Measurements from ENCODE around the gene ABCG1.
A peak's percentile ranks its signal among the peaks of the same experiment; 100 is the strongest.

ABCG1 gene

DNA sequence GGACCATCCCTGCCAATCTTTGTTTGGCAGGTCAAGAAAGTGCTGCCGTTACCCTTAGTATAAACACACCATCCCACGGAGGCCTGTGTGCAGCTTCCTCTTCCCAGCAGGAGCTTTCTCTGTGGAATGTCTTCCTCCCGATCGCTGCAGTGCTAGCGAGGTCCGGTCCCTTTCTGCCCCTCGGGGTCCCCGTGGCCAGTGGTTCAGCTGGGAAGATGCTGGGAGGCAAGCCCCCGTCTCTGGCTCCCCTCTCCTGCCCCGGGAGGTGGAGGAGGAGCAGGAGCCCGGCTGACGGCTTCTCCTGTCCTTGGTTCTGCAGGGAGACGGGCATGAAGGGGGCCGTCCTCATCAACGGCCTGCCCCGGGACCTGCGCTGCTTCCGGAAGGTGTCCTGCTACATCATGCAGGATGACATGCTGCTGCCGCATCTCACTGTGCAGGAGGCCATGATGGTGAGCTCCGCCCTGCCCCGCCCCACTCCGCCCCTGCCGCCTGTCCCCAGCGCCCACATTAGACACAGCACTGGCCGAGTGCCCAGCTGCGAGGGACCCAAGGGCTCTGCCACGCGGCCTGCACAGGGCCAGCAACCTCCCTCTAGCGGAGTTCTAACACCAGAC lies 54.2 kb downstream of the ABCG1 start:
- no peak for DNase-seq

DNA sequence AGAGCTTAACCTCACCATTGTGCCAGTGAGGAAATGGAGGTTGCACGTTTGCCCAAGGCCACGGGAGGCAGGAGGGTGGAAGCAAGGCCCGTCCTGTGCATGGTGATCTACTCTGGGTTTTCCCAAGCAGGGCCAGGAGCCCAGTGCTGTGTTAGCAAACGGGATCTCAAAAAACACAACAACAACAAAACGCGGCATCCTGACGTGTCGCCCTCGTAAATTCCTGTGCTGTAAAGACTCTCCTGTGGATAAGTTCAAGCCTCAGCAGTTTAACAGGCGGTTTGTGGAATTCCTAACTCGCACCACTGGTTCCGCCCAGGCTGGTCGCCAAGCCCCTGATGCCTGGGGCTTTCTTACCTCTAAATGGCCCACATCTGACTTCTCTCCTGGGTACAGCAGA lies 57.1 kb downstream of the ABCG1 start:
- no peak for DNase-seq

DNA sequence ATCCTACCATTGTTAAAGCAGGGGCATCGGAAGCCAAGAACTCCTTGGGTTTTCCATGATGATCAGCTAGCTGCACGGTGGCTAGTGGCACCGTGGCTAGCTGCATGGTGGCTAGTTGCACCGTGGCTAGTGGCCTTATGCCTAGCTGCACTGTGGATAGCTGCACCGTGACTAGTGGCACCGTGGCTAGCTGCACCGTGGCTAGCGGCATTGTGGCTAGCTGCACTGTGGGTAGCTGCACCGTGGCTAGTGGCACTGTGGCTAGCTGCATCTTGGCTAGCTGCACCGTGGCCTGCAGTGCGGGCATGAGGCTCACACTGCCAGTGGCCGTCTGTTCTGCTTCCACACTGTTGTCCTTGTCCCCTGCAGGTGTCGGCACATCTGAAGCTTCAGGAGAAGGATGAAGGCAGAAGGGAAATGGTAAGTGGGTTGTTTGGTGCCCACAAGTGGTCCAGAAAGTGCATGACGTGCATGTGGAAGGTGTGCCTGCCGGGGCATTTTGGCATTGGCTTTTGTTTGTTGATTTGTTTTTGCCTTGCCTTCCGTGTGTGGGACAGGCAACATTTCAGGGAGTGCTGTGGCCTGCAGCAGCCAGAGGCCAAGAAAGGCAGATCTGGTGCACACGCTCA lies 57.7 kb downstream of the ABCG1 start:
- no peak for DNase-seq

DNA sequence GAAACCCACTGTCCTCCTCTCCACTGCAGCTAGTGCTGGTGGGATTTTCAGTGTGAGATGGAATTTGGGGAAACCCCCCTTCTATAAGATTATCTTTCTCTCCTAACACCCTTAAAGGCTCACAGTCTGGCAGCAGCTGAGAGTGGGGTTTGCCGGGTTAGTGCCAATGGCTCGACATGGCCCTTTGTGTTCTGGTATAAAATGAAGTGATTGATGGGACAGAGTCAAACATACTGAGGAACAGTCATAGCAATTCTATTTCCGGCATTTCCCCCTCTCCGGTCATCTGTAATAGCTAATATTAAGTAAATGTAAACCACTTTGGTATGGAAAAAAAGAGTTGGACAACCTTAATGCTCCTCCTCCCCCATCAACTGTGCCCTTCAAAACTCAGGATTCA lies 58.7 kb downstream of the ABCG1 start:
- no peak for DNase-seq

DNA sequence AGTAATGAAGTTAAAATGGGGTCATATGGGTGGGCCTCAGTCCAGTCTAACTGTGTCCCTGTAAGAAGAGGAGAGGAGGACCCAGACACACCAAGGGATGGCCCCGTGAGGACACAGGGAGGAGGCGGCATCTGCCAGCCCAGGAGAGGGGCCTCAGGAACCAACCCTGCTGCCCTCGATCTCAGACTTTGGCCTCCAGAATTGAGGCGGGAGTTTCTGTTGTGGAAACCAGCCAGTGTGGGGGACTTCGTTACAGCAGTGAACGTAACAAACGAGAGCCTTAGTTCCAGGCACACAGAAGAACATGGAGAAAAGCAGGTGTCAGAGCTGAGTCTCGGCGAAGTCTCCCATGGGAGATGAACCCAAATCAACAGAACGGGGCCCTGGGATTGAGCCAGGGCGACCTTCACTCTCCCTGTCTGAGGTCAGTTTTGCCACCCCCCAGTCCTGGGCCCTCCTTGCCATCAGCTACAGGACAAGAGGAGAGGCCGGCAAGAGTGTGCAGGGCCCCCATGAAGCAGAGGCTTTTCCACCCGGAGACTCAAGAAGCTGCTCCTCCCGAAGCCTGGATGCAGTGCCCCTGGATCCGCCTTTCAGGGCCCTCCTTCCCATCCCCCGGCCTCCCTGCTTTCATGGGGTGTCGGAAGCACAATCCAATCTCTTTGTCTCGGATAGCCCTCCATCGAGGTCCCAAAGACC lies 59.7 kb downstream of the ABCG1 start:
- no peak for DNase-seq

DNA sequence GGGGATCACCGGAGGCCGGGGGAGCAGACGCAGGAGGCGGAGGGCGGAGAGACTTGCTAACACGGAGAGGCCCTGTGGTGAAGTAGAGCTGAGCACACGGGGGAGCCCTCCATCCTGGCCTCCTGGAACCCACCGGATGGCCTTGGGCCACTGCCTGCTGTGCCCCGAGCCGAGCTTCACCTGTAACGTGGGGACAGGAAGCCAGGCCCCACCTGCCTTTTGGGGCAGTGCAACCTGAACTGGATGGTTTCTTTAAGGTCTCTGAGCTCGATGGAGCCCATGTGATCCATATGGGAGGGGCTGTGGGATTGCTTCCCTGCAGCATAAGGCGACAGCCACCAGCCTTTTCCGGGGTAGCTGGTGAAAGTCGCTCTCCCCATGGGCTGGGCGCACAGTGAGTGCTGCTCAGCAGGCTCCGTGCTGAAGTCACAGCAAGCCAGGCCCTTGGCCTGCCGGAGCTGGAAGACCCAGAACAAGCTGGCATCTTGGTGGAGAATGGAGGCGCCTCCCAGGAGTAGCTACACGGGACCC lies 60.5 kb downstream of the ABCG1 start:
- no peak for DNase-seq

DNA sequence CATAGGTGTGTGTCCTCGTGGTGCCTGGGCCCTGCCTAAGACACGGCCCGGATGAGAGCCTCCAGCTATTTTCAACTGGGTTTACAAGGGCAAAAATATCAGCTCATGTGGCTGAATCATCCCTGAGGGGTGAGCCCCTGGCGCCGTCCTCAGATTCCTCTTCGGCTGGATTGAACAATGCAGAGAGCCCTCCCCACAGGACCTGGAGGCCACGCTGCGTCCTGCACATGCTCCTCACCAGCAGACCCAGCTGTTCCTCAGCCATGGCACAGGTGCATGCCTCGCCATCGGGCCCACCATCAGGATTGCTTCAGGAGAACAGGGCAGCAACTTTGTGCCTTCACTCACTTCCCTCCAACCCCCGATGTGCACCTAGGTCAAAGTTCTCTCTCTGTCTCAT lies 60.9 kb downstream of the ABCG1 start:
- DNase-seq = no peak

DNA sequence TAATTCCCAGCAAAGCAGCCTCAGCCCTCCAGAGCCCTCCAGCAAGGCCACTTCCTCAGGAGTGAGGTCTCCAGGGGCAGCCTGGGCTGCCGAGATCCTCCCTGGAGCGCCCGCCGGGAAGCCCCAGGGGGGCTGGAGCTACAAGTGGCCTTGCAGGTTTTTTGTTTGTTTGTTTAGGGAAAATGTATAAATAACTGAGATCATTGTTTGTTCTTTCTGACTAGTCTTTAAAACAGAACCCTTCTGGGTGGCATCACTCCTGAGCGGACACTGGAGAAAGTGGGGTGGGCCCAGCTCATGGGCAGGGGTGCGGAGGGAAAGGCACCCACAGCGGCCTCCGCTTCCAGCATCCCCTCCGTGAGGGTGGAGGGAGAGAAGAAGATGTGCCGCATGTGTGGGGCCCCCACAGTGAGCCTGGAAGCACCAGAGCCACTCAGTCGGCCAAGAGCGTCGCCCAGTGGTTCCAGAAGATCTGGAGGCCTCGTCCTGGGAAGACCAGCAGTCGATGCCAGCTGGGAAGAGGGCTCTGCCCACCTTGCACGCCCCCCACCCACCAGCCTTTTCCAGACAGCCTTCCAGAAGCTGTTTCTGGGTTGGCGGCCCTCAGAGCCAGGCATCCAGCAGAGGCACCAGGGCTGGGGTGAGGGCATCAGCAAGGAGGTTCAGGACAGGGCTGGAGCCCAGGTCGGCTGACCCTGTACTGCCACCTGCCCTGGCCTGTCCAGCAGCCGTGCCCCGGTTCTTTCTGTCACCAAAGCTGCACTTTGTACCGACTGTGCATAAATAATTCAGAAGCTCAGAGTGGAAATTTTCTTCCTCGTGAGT lies 61.6 kb downstream of the ABCG1 start:
- DNase-seq = no peak

DNA sequence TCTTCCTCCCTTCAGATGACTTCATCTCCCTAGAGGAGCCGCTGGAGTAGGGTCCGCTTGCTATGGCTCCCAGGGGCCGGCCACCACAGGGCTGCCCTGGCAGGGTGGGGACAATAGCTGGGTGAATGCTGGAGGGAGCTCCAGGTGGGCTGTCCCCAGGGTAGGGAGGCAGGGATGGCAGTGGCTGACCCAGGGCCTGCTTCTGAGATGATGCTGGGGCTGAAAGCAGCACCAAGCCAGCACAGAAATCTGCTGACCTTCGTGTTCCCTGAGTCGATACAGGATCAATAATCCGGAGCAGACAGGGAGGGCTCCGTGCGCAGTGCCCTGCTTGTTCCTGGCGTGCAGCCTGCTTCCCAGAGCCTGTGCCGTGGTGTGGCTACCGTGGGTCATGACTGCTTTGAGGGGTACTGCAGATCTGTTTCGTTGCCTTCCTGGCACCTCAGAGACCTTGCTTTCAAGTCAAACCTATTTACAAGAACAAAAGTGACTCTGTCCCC lies 62.3 kb downstream of the ABCG1 start:
- DNase-seq = no peak

DNA sequence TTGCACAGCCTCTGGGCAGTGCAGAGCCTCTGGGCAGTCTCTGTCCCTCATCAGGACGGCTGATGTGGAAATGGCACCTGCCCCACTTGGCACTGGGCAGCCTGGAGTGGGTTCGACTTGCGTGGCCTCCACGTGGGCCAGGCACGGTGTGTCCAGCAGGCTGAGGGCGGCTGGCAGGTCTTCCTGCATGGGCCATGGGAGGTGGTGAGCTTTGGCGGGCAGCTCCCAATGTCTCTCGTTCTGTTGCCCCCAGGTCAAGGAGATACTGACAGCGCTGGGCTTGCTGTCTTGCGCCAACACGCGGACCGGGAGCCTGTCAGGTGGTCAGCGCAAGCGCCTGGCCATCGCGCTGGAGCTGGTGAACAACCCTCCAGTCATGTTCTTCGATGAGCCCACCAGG lies 63.1 kb downstream of the ABCG1 start:
- DNase-seq = no peak

DNA sequence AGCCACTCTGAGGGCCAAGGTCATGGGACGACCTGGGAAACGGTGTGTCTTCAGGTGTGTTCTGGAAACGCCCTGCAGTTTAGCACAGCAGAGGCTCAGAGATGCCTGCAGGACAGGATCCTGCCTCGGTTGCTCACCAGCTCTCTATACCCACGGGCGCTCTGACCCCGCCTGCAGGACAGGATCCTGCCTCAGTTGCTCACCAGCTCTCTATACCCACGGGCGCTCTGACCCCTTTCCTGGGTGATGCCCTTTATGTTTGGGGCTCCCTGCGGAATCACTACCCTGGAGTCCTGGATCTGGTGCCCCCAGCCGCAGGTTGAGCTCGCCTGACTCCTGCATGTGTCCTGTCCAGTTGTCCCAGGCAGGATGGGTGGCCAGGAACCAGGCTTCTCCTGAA lies 63.8 kb downstream of the ABCG1 start:
- DNase-seq = no peak

DNA sequence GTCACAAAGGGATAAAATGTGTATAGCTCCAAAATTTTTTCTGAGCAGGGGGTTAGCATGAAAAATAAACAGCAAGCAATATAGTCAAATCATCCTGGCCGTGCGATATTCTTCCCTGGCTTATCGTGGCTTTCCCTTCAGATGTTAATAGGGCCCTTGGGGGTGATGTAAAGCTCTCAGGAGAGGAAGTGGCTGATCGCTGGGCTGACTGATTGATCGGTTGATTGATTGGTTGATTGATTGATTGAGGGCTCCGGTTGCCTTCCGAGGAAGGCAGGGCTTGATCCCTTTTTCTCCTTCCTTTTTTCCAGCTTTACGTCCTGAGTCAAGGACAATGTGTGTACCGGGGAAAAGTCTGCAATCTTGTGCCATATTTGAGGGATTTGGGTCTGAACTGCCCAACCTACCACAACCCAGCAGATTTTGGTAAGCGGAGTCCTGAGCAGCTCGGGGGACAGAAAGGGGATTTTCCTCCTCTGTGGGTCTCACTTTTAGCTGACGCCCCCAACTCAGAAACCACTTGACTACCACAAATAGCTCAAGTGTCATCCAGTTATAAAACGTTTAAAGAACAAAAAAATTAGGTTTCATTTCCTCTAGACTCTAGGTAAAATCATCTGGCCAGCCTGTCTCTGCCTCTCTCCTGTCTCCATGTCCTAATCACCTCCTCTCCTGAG lies 66.8 kb downstream of the ABCG1 start:
- no peak for DNase-seq

DNA sequence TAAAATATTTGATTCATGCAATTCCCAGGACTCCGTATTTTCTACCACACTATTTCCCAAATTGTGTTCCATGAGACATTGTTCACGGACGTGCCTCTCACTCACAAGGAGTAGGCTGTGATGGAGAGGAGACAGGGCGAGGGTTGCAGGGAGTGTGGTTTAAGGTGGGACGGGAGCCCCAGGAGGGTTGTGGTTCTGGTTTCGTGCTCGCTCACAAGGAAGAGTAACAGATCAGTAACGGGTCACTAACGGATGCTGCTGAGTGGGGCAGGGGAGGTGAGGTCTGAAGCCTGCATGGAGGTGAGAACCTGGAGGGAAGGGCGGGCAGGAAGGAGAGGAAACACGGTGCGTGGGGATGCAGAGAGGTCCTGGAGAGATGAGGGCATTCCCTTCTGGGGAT lies 67.5 kb downstream of the ABCG1 start:
- DNase-seq = no peak

DNA sequence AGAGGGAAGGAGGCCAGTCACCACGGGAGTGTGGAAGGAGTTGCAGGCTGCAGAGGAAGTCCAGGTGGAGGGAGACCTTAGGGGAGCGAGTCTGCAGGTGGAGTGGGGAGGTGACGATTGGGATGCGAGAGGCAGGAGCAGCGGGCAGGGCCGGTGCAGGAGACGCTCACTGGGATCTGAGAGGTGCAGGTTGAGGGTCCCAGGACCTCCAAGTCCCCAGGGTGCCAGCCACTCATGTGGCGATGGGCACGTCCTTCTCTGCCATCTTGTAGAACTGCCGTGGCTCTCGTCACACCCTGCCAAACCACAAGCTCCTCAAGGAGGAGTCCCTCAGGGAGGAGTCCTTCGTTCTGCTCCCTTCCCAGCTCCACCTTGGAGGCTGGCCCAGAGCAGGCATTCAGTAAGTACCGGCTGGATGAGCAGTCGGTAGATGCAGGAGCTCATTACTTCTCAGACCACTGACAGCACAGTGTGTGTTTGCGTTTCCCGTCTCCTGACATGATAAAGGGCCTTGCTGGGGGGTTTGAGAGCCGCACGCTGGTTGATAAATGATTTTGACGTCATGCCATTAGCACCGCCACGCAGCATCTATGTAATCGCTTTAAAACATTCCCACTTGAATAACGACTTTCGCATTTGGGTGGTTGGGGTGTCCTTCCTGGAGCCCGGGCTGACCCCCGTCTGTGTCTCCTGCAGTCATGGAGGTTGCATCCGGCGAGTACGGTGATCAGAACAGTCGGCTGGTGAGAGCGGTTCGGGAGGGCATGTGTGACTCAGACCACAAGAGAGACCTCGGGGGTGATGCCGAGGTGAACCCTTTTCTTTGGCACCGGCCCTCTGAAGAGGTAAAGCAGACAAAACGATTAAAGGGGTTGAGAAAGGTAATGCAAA lies 68.5 kb downstream of the ABCG1 start:
- no peak for DNase-seq

DNA sequence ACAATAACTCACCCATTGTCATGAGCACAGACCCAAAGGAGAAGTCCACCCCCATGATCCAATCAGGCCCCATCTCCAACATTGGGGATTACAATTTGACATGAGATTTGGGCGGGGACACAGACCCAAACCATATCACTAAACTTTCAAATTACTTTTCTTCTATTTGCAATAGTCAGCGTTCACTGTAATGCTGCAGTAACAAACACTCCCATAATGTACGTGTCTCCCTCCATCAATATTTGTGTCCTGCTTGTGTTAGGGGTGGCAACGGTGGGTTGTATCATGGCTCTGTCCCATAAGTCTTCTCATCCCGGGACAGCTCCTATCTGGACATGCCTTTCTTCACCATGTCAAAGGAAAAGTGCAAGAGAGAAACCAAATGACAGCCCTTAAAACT lies 70.0 kb downstream of the ABCG1 start:
- DNase-seq = no peak

DNA sequence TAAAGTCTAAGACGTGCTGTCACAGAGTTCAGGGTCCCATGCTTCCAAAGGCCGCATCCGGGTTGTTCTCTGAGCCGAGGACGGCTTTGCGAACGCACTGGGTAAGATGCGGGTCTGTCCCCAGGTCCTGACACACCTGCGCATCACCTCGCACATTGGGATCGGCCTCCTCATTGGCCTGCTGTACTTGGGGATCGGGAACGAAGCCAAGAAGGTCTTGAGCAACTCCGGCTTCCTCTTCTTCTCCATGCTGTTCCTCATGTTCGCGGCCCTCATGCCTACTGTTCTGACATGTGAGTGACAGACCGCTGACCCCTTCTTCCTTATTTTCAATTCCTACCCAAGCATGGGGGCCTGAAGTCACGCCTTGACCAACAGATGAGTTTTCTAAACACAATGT lies 71.0 kb downstream of the ABCG1 start:
- peak; percentile 79 to 83 (median 79) for DNase-seq

DNA sequence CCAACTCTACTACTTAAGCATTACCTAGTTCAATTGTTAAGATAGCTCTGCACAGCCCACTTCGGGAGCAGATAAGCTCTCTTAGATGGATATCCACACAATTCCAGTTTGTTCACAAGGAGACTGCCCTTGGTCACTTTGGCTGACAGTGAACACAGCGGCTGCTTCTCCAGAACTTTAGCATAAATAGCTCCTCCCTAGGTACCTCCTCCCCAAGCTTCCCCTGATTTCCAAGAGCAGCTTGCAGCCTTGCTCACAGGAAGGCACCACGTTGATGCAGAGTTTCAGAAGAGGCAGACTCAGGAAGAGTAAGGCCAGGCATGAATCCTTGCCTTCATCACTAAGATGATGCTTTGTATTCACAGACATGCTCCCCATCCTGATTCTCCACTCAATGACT lies 71.6 kb downstream of the ABCG1 start:
- DNase-seq = peak in 1 of 3 donors; percentile 31

DNA sequence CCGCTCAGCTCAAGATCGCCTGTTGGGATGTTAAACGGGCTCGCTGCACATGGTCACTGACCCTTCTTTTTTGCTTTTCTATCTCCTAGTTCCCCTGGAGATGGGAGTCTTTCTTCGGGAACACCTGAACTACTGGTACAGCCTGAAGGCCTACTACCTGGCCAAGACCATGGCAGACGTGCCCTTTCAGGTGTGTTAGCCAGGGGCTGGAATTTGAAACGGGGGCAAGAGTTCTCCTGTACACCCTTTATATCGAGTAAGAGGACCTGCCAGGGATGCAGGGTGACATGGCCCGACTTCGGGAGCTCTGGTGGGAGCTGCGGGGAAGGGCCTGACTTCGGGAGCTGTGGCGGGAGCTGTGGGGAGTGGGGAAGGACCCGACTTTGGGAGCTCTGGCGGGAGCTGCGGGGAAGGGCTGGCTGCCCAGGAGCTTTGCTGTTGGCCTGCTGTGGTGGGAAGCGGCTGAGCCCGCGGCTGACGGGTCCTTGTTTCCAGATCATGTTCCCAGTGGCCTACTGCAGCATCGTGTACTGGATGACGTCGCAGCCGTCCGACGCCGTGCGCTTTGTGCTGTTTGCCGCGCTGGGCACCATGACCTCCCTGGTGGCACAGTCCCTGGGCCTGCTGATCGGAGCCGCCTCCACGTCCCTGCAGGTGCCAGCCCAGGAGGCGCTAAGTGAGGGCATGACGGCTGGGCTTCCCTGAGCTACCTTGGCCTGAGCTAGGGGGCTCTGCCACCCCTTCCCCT lies 72.2 kb downstream of the ABCG1 start:
- no peak for DNase-seq

DNA sequence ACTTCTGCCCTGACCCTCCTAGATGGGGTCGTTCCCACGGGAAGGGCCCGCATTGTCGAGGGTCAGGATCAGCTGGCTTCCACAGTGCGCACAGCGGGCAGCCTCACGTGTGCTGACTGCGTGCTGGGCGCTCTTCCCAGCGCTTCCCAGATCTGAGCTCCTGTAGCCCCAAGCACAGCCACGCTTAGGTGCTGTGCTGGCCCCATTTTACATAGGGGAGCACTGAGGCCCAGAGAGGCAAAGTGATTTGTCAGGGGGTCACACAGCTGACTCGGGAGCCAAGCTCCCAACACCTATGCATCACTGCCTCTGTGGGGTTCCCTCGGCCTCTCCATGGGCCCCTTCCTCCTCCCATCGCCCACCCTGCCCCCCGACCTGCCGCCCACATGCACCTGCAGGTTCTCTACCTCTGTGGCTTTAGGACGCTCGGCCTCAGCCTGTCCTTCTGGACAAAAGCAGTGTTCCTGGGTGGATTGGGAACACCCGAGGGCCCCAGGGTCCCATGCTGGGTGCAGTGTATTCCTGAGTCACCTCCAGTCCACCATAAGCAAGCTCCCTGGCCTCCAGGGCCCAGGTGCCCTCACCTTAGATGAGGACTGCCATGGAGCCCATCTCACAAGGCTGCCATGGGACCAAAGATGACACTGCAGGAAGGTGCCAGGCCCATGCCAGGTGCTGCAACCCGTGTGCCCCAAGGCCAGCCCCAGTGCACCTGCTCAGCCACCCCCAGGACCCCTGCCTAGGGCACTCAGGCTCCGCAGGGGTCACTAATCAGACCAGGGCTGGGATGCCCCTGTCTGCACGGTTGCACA lies 73.0 kb downstream of the ABCG1 start:
- no peak for DNase-seq

Measured in suppressor macrophage treated with lipopolysaccharide for 1 hour (primary cell).